Superior temporal gyrus (tissue), 1 donor: ENCODE results near the gene SYNE3.

Experiments
- DNase-seq: peaks from one replicate; pipeline ENCODE4 v3.0.0-alpha.2; 2016; ENCODE audit errors: extremely low spot score

Gene SYNE3

GRCh38 chr14:95516554-95517181, at the start of gene SYNE3:
Gene SYNE3, minus strand, starts transcription at chr14:95516650. Its CDS starts 40,829 bp downstream, at chr14:95475821.
- no peak for DNase-seq

GRCh38 chr14:95564060-95564459, 47.6 kb upstream of the SYNE3 start:
- no peak for DNase-seq

- no peak for DNase-seq
Measured at GRCh38 chr14:95562892-95563685, 46.6 kb upstream of the SYNE3 start.

DNA sequence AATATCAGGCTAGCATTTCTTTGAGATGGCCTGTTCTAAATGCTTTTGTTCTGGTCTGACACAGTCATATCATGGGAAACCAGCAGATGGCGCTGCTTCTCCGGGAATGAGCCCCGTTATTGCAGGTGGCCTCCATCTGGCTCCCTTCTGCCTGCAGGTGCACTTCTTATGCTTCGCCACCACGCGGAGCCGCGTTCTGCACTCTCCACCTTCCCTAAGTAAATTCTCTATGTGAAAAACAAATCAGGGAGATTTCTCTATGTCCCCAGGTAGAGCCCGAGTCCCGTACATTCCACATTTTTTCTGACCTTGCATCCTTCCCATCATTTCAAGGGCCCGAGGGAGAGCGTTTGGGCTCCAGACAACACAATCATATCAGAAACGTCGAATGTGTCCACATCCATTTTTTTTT, 44.6 kb upstream of the SYNE3 start:
- peak; percentile 92 for DNase-seq

GRCh38 chr14:95559203-95559602, 42.8 kb upstream of the SYNE3 start:
- DNase-seq = no peak

DNA sequence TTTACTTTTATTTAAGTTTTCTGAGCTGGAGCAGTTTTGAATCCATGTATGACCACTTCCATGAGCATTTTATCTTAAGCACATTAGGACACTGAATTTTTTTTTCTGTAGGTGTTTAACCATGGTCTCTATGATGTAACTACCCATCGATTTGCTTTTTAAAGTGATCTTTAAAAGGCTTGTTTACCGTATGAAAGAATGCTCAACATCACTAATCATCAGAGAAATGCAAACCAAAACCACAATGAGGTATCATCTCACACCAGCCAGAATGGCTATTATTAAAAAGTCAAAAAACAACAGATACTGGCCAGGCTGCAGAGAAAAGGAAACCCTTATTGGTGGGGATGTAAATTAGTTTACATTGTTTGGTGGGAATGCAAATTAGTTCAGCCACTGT, 41.4 kb upstream of the SYNE3 start:
- DNase-seq = no peak

GRCh38 chr14:95557291-95557690, 40.8 kb upstream of the SYNE3 start:
- DNase-seq = no peak

GRCh38 chr14:95555053-95555452, 38.6 kb upstream of the SYNE3 start:
- DNase-seq = no peak

DNA sequence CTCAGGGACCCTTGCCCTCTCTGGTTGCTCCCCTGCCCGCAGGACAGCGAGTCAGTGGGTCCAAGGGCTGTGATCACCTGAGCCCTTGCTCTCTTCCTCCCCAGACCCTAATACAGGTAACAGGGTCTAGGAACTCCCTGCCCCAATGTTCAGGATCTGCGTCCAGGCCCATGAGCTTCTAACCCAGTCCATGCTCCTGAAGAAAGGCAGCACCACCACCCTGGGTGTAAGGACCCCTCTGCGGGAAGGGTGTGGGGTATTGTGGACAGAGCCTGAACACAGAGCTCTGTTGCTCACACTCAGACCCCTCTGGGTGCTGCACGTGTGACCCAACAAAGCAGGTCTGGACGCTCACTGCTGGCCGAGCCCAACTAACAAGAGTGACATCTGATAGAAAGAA, 36.7 kb upstream of the SYNE3 start:
- DNase-seq = no peak

DNA sequence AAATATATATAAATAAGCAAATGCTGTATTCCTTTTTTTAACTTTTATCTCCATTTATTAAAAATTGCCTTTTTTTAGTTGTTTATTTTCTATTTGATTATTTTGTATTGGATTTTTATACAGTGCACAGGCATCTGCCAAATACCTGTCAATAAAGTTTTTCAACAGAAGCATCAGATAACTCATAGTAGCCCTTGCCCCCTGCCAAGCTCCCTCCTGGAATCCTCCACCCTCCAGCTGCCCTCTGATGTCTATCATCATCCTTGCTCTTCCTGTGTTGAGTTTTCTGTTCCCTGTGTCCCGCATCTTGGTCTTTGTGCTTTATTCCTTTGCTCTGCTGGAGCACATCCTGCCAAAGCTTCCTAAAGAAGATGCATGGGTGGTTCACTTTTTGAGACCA, 35.0 kb upstream of the SYNE3 start:
- no peak for DNase-seq

GRCh38 chr14:95549656-95550585, 33.5 kb upstream of the SYNE3 start:
- no peak for DNase-seq

DNA sequence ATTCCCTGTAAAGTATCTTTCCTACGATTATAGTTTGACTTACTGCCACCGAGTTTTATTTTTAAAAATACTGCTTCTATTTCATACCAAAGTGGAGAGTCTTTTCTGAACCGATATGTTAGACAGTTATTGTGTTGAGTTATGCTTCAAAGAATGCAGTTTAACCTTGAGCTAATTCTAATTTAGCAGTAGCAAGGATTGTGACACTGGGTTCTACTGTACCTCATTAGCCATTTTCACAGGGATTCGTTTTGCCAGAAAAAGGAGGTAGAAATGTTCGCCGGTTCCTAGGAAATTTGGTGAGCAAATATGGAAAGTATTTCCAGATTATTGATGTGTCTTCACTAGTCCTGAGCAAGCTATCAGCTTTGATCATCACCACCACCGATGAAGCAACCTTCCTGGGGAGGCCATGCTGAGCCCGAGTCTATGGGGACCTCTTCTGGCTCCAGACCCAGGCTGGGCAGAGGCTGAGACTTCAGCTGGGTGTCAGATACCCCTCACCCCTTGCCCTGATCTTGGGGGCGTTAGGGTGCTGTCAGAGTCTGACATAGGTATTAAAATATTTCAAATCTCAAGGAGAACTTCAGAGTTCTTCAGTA, 32.0 kb upstream of the SYNE3 start:
- DNase-seq = no peak

- DNase-seq = no peak
Measured at GRCh38 chr14:95547626-95548327, 31.3 kb upstream of the SYNE3 start.

DNA sequence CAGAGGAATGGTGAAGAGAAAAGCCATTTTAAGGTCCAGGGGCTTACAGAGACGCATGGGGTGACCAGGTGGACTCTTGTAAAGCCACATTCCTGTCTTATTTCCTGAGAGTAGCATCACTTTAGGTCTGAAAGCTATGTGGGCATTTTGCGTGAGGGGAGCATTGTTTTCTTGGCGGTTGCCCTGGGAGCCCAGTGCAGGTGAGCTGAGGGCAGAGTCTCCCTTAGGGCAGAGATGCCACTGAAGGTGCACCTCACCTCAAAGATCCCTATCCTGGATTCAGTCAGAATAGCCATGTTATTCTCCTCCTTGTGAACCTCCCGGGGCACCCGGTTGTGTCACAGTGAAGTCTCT, 30.8 kb upstream of the SYNE3 start:
- DNase-seq = no peak

- DNase-seq = peak; percentile 44
Measured at GRCh38 chr14:95545515-95546168, 29.2 kb upstream of the SYNE3 start.

GRCh38 chr14:95544588-95544987, 28.1 kb upstream of the SYNE3 start:
- no peak for DNase-seq

GRCh38 chr14:95543021-95543420, 26.6 kb upstream of the SYNE3 start:
- DNase-seq = no peak

GRCh38 chr14:95541932-95542930, 25.8 kb upstream of the SYNE3 start:
- DNase-seq = no peak

DNA sequence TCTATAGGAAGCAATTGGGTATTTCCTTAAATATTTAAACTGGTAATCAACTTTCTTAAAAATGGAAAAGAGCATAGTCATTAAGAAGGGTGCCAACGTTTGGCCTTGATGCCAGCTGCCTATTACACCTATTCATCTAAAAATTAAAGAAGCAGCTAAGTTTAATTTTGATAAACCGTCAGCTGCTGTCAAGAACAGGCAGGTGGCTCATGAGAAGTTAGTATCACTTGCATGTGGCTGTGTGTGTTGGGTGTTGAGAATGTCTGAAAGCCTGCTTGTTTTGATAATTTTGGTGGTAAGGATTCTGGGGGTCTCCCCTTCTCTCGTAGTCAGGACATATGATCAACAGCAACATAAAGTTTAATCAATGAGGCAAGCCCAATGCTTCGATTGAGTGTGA, 24.9 kb upstream of the SYNE3 start:
- no peak for DNase-seq
